HCT116 (cell line): ENCODE results near the gene KYNU. TPM values are rescaled to one million over a fixed set of nuclear protein-coding genes. Genes with fewer than 3 reads are reported as not detected.

Source experiments
- ATAC-seq: fragments of 200-7000 bp; cut with Tn5 transposase; 2 replicates; pipeline ENCODE4 v1.9.1; 2020; ENCODE audit warnings: mild to moderate bottlenecking, moderate library complexity
- BruUV-seq: library from RNA; stranded (reverse); fragments of 400-500 nt; replicated peaks from 2 replicates; lab custom pipeline; 2021; lab: Mats Ljungman, UMichigan
- CTCF ChIA-PET: fragments of 300-600 bp; sonication (Branson Sonifier 250); formaldehyde crosslinking; loops from one replicate; lab custom pipeline; 2021; ENCODE audit warnings: antibody characterized with exemption; lab: Charles Lee
- POLR2A ChIA-PET: fragments of 300-600, 350-600 bp; sonication (Branson Sonifier 250); formaldehyde crosslinking; loops from one replicate; lab custom pipeline; 2021; ENCODE audit warnings: antibody characterized with exemption; lab: Charles Lee
- RAD21 ChIA-PET, 2 experiments: fragments of 300-600 bp; sonication (Branson Sonifier 250); formaldehyde crosslinking; loops; one replicate each; lab custom pipeline; 2023; ENCODE audit warnings: low total read pairs in 2 of 2; ENCODE audit not compliant: uncharacterized antibody in 2 of 2, unreplicated experiment in 2 of 2, low non-redundant PET in 1 of 2; lab: Charles Lee
- DNase-seq: peaks from one replicate; pipeline ENCODE4 v3.0.0-alpha.2; 2010; ENCODE audit warnings: low read depth, low spot score
- H2AFZ ChIP-seq: fragments of 200-600 bp; shearing (Covaris generic), sonication (generic); 2 replicates; pipeline ENCODE4 v1.6.1; 2017; ENCODE audit warnings: low read depth, mixed run types, mixed read lengths, antibody characterized with exemption, low read length; ENCODE audit not compliant: poor library complexity, severe bottlenecking
- H3K27ac ChIP-seq: 2 replicates; pipeline ENCODE4 v1.5.1; 2012; ENCODE audit warnings: low read depth, low read length
- H3K27me3 ChIP-seq: fragments of 200-600 bp; sonication (generic); 2 replicates; pipeline ENCODE4 v1.6.1; 2016; ENCODE audit warnings: mixed run types, low read length, mixed read lengths; ENCODE audit not compliant: insufficient read depth
- H3K36me3 ChIP-seq, 2 experiments: fragments of 200-500 bp in 1 of 2; fragments of 200-600 bp in 1 of 2; sonication (Bioruptor generic) in 1 of 2; sonication (generic) in 1 of 2; 2 replicates each; pipeline versions ENCODE4 v1.5.1 to v1.6.1; 2014 to 2016; ENCODE audit warnings: low read length in 2 of 2, inconsistent platforms in 1 of 2, mixed read lengths in 1 of 2, mixed run types in 1 of 2; ENCODE audit not compliant: insufficient read depth in 2 of 2, control insufficient read depth in 1 of 2
- H3K4me1 ChIP-seq, 2 experiments: fragments of 200-600 bp in 1 of 2; sonication (generic) in 1 of 2; 2 replicates each; pipeline versions ENCODE4 v1.5.1 to v1.6.1; 2012 to 2017; ENCODE audit warnings: low read length in 2 of 2, inconsistent platforms in 1 of 2, mild to moderate bottlenecking in 1 of 2, mixed read lengths in 1 of 2, mixed run types in 1 of 2, moderate library complexity in 1 of 2; ENCODE audit not compliant: insufficient read depth in 2 of 2, control insufficient read depth in 1 of 2
- H3K4me2 ChIP-seq: fragments of 200-600 bp; sonication (generic); 2 replicates; pipeline ENCODE4 v1.6.1; 2017; ENCODE audit warnings: mixed run types, low read length, mixed read lengths
- H3K4me3 ChIP-seq, 2 experiments: fragments of 200-600 bp in 1 of 2; sonication (generic) in 1 of 2; replicated peaks in 1 of 2; 2 replicates each; pipeline ENCODE4 v1.5.1; 2011 to 2016; ENCODE audit warnings: low read length in 2 of 2, control low read depth in 1 of 2, low read depth in 1 of 2, mild to moderate bottlenecking in 1 of 2, mixed read lengths in 1 of 2, mixed run types in 1 of 2
- H3K79me2 ChIP-seq: fragments of 200-600 bp; sonication (generic); 2 replicates; pipeline ENCODE4 v1.6.1; 2017; ENCODE audit warnings: mild to moderate bottlenecking, mixed run types, low read length, moderate library complexity, mixed read lengths; ENCODE audit not compliant: insufficient read depth
- H3K9ac ChIP-seq: fragments of 200-600 bp; sonication (generic); 2 replicates; pipeline ENCODE4 v1.6.1; 2016; ENCODE audit warnings: low read length, mixed read lengths
- H3K9me2 ChIP-seq: fragments of 200-600 bp; sonication (generic), shearing (Covaris generic); 2 replicates; pipeline ENCODE4 v1.6.1; 2017; ENCODE audit warnings: mixed run types, mild to moderate bottlenecking, moderate library complexity; ENCODE audit not compliant: insufficient read depth
- H3K9me3 ChIP-seq, 2 experiments: fragments of 200-500 bp in 1 of 2; fragments of 200-600 bp in 1 of 2; sonication (Bioruptor generic) in 1 of 2; sonication (generic) in 1 of 2; 2 replicates each; pipeline ENCODE4 v1.6.1; 2014 to 2017; ENCODE audit warnings: low read length in 2 of 2, mixed read lengths in 2 of 2, inconsistent platforms in 1 of 2, low read depth in 1 of 2, mild to moderate bottlenecking in 1 of 2, mixed run types in 1 of 2, moderate library complexity in 1 of 2; ENCODE audit not compliant: control insufficient read depth in 1 of 2, insufficient read depth in 1 of 2
- H4K20me1 ChIP-seq: fragments of 200-600 bp; sonication (generic), shearing (Covaris generic); 2 replicates; pipeline ENCODE4 v1.6.1; 2017; ENCODE audit warnings: mixed run types, mild to moderate bottlenecking, moderate library complexity; ENCODE audit not compliant: insufficient read depth
- CBX3 ChIP-seq: IDR thresholded peaks from 2 replicates; pipeline ENCODE4 v1.6.1; 2012; ENCODE audit warnings: low read depth
- CEBPB ChIP-seq: IDR thresholded peaks from 2 replicates; pipeline ENCODE4 v1.6.1; 2012; ENCODE audit warnings: low read depth
- ELF1 ChIP-seq: IDR thresholded peaks from 2 replicates; pipeline ENCODE4 v1.6.1; 2012; ENCODE audit warnings: low read depth, borderline replicate concordance
- POLR2A ChIP-seq: IDR thresholded peaks from 2 replicates; pipeline ENCODE4 v1.7.0; 2011; ENCODE audit warnings: borderline replicate concordance; ENCODE audit not compliant: insufficient read depth, insufficient read length; ENCODE audit errors: extremely low read depth
- POLR2AphosphoS5 ChIP-seq: IDR thresholded peaks from 2 replicates; pipeline ENCODE4 v1.6.1; 2011; ENCODE audit warnings: mild to moderate bottlenecking, low read depth, low read length, moderate library complexity
- RAD21 ChIP-seq: IDR thresholded peaks from 2 replicates; pipeline ENCODE4 v1.6.1; 2012; ENCODE audit warnings: low read depth, mild to moderate bottlenecking
- SP1 ChIP-seq: IDR thresholded peaks from 2 replicates; pipeline ENCODE4 v1.6.1; 2012; ENCODE audit warnings: low read depth
- SRF ChIP-seq: IDR thresholded peaks from 2 replicates; pipeline ENCODE4 v1.6.1; 2012; ENCODE audit warnings: low read depth
- YY1 ChIP-seq: IDR thresholded peaks from 2 replicates; pipeline ENCODE4 v1.6.1; 2011; ENCODE audit warnings: low read length, low read depth, moderate library complexity, mild to moderate bottlenecking; ENCODE audit not compliant: insufficient replicate concordance; ENCODE audit errors: extremely low read depth
- ZFX ChIP-seq: fragments of 450-650 bp; IDR thresholded peaks from 2 replicates; pipeline ENCODE4 v1.6.1; 2017
- ZNF274 ChIP-seq: fragments of 200-500 bp; sonication (Bioruptor generic); IDR thresholded peaks from 2 replicates; pipeline ENCODE4 v1.6.1; 2014; ENCODE audit warnings: mild to moderate bottlenecking, low read depth, low read length, inconsistent platforms
- intact Hi-C: fragments of 100-400 bp; cut with micrococcal nuclease; formaldehyde crosslinking; loops from 2 replicates; pipeline ENCODE4 v1.10.0; 2022
- total RNA-seq: library from RNA; stranded (reverse); gene quantifications from one replicate; pipeline ENCODE4 v1.2.1, GENCODE V29; 2021; ENCODE audit not compliant: unreplicated experiment
- TF ChIP-seq, protein P1 (sequence below): IDR thresholded peaks from 2 replicates; pipeline ENCODE4 v1.6.1; 2011; ENCODE audit warnings: mild to moderate bottlenecking, low read length, moderate library complexity; ENCODE audit not compliant: insufficient replicate concordance; ENCODE audit errors: extremely low read depth
- TF ChIP-seq, protein P2 (sequence below), 3 experiments: fragments of 200-600 bp in 1 of 3; sonication (generic) in 1 of 3; IDR thresholded peaks in 2 of 3; conservative IDR thresholded peaks in 1 of 3; 2 replicates each; pipeline ENCODE4 v1.5.1; 2012 to 2017; ENCODE audit warnings: low read depth in 2 of 3, low read length in 2 of 3, antibody characterized with exemption in 1 of 3, borderline replicate concordance in 1 of 3, control low read depth in 1 of 3, mild to moderate bottlenecking in 1 of 3, mixed read lengths in 1 of 3, mixed run types in 1 of 3, moderate library complexity in 1 of 3; ENCODE audit not compliant: insufficient read depth in 1 of 3
- TF ChIP-seq, protein P3 (sequence below): IDR thresholded peaks from 2 replicates; pipeline ENCODE4 v1.6.1; 2012; ENCODE audit warnings: low read depth

KYNU gene
- total RNA-seq, 1 experiment from 2014 or later: 0.22 TPM

DNA sequence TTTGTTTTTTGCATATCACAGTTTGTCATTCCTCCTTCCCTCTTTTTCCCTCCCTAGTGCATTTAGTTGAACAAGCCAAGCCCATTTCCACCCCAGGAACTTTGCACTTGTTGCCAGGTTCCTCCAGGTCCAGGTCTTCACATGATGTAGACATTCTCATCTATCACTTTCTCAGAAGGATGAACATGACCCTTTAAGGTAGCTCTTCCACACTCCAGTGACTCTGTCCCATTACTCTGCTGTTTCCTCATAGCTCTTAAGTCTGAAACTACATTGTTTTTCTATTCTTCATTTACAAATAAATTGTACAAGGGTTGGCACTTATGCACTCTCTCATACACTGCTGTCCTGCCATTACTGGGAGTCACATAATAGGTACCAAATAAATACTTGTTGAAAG lies 6.1 kb downstream of the KYNU start:
- Histone ChIP-seq H3K9me3 (no peaks in the 10 kb centered on the region), H3K4me1 (no peaks in the 10 kb centered on the region), H4K20me1 (no peaks in the 10 kb centered on the region), H3K9me2 (no peaks in the 10 kb centered on the region), H3K27ac (no peak overlapping the region), H3K4me2 (no peak overlapping the region), H2AFZ (no peak overlapping the region), H3K4me3 (no peak overlapping the region), H3K27me3 (no peaks in the 10 kb centered on the region), H3K79me2 (no peaks in the 10 kb centered on the region), H3K36me3 (no peaks in the 10 kb centered on the region), H3K9ac (no peak overlapping the region)
- ChIA-PET RAD21 (no interaction called here), CTCF (no interaction called here), POLR2A (no interaction called here)
- TF ChIP-seq ZNF274 (no peak), ELF1 (no peak), SP1 (no peak), ZFX (no peak), CBX3 (no peak), POLR2AphosphoS5 (no peak), YY1 (no peak), POLR2A (no peak), CEBPB (no peak), RAD21 (no peak), SRF (no peak)
- TF ChIP-seq, protein P1, sequence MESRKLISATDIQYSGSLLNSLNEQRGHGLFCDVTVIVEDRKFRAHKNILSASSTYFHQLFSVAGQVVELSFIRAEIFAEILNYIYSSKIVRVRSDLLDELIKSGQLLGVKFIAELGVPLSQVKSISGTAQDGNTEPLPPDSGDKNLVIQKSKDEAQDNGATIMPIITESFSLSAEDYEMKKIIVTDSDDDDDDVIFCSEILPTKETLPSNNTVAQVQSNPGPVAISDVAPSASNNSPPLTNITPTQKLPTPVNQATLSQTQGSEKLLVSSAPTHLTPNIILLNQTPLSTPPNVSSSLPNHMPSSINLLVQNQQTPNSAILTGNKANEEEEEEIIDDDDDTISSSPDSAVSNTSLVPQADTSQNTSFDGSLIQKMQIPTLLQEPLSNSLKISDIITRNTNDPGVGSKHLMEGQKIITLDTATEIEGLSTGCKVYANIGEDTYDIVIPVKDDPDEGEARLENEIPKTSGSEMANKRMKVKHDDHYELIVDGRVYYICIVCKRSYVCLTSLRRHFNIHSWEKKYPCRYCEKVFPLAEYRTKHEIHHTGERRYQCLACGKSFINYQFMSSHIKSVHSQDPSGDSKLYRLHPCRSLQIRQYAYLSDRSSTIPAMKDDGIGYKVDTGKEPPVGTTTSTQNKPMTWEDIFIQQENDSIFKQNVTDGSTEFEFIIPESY: no peak
- TF ChIP-seq, protein P2, sequence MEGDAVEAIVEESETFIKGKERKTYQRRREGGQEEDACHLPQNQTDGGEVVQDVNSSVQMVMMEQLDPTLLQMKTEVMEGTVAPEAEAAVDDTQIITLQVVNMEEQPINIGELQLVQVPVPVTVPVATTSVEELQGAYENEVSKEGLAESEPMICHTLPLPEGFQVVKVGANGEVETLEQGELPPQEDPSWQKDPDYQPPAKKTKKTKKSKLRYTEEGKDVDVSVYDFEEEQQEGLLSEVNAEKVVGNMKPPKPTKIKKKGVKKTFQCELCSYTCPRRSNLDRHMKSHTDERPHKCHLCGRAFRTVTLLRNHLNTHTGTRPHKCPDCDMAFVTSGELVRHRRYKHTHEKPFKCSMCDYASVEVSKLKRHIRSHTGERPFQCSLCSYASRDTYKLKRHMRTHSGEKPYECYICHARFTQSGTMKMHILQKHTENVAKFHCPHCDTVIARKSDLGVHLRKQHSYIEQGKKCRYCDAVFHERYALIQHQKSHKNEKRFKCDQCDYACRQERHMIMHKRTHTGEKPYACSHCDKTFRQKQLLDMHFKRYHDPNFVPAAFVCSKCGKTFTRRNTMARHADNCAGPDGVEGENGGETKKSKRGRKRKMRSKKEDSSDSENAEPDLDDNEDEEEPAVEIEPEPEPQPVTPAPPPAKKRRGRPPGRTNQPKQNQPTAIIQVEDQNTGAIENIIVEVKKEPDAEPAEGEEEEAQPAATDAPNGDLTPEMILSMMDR (IDR thresholded peaks at IDR 0.05 in 2 of 3, conservative IDR thresholded peaks at IDR 0.05 in 1 of 3; ENCODE audit: borderline replicate concordance in 1 of 3, insufficient read depth in 1 of 3, low read depth in 2 of 3, low read length in 2 of 3): no peak
- TF ChIP-seq, protein P3, sequence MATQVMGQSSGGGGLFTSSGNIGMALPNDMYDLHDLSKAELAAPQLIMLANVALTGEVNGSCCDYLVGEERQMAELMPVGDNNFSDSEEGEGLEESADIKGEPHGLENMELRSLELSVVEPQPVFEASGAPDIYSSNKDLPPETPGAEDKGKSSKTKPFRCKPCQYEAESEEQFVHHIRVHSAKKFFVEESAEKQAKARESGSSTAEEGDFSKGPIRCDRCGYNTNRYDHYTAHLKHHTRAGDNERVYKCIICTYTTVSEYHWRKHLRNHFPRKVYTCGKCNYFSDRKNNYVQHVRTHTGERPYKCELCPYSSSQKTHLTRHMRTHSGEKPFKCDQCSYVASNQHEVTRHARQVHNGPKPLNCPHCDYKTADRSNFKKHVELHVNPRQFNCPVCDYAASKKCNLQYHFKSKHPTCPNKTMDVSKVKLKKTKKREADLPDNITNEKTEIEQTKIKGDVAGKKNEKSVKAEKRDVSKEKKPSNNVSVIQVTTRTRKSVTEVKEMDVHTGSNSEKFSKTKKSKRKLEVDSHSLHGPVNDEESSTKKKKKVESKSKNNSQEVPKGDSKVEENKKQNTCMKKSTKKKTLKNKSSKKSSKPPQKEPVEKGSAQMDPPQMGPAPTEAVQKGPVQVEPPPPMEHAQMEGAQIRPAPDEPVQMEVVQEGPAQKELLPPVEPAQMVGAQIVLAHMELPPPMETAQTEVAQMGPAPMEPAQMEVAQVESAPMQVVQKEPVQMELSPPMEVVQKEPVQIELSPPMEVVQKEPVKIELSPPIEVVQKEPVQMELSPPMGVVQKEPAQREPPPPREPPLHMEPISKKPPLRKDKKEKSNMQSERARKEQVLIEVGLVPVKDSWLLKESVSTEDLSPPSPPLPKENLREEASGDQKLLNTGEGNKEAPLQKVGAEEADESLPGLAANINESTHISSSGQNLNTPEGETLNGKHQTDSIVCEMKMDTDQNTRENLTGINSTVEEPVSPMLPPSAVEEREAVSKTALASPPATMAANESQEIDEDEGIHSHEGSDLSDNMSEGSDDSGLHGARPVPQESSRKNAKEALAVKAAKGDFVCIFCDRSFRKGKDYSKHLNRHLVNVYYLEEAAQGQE: no peak
- DNase-seq (no peak), ATAC-seq (no peak)
- intact Hi-C loops: no loop called here
- no TSS peak for BruUV-seq
